Measurements from ENCODE around the gene KRTAP5-6.
"Not testable (repeated sequence)": the region's sequence is repeated elsewhere in the genome, so short reads cannot be mapped to it uniquely, and the experiment has no call there.

KRTAP5-6 gene

DNA sequence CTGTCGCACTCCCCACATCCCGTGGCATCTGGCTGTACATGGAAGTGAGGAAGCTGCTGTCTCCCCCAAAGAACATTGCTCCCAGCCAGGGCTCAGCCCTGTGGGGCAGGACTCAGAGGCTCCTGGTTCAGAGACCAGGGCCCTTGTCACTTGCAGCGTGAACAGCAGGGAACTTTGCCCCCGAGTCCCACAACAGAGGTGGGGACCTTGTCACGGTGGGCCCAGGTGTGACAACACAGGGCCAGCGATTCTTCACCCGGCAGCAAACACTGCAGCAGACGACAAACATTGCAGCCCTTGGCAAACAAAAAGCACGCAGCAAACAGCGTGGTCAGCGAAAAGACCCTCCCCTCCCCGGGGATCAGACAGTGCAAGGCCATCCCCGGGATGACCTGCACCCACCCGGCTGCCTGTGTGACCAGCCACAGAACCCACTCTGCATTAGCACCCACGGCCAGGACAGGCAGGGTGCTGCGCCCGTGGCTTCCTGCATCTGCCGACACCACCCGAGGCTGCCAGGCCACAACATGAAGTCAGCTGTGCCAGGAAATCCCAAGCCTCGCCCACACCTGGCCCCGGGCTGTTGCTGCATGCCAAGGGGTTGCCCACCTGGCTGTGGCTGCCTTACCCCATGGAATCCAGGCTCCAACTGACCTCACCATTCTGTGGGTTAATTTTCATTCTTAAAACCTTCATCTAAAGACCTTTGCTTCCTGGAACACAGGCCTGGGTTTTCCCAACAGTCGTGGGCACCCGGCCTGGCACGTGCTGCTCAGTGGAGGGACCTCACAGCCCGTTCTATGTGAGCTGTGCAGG, 35.3 kb upstream of the KRTAP5-6 start:
- DNase-seq, result not testable (repeated sequence)

DNA sequence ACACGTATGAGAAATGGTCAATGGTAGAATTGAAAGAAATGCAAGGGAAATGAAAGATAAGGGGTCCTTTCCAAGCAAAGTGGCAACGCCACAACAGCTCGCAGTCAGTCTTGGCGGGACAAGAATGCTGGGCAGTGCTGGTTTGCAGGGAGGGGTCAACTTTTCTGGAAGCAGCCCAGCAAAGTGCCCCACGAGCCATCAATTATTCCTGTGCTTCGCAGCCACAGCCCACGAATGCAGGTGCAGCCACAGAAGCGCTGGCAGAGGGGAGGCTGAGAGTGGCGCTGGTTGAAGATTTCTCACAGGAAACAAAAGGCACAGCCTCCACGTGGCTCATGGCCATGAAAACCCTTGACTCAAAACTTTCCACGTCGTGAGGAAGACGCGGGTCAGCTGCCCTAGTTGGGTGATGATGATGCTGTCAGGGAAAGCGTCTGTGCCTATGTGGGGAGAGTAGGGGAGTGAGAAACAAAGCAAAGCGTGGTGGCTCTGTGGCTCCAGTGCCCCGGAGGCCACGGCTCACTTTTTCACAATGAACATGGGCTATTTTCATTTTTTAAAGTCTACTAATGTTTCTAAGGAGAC, 34.2 kb upstream of the KRTAP5-6 start:
- not testable (repeated sequence) for DNase-seq

DNA sequence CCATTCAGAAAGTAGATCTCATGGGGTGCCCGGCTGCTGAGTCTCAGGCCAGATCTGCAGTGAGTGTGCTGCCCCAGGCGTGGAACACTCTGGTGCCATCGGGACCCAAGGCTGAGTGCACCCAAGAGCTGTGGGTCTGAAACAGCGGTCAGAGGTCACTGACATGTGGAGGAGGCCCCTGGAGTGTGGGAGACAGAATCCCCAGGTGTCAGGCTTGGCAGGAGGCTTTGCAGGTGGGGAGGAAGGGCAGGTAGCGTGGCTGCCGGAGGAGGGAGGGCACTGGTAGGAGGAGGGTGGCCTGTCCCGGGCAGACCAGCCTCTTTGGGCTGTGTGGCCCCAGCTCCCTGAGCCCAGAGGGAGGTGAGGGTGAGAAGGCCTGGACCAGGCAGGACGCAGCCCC, 31.7 kb upstream of the KRTAP5-6 start:
- DNase-seq, result no peak

DNA sequence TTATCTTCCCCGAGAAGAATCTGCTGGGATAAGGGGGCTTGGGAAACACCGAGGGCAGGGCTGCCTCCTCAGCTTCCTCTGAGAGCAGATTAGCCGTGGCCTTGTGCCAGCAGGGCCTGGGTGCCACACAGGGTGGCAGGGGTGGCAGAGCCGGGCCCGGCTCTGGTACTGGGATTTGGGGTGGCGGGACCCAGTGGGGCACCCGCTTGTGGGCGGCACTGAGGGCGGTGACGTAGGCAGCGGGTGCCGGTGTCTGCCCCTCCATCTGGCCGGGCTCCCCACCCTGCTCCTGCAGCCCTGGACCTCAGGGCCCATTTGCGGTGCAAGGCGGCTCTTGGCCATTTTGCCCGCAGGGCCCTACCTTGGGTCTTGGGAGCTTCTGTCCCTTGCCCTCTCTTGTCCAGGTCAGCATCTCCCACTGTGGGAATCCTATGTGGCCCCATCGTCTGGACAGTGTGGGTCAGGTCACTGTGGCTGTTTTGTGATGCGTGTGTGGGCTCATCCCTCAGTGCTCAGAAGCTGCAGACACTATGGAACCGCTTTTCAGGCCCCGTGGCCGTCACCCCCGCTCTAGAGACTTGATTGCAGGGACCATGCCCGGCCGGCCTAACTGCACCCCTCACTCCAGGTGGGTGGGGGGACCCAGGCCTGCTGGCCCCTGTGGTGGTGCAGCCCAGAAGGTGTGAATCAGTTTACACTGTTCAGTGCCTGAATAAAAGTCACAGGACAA, 29.7 kb upstream of the KRTAP5-6 start:
- no peak for DNase-seq

DNA sequence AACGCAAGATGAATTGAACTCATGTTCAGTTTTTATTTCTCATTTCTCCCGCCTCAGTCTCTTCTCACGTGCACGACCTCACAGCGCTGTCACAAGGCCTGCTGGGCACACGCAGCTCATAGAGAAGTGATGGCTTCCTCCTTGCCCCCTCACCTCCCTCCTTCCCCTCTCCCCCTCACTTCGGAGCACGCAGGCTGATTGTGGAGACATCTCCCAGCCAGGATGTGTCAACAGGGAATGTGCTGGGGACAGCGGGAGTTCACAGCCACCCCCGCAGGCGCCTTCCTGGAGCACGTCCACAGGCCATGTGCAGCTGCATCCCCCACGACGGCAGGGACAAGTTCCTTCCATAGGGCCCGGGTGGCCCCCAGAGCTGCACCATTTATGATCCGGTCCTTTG, 29.1 kb upstream of the KRTAP5-6 start:
- DNase-seq, result no peak

DNA sequence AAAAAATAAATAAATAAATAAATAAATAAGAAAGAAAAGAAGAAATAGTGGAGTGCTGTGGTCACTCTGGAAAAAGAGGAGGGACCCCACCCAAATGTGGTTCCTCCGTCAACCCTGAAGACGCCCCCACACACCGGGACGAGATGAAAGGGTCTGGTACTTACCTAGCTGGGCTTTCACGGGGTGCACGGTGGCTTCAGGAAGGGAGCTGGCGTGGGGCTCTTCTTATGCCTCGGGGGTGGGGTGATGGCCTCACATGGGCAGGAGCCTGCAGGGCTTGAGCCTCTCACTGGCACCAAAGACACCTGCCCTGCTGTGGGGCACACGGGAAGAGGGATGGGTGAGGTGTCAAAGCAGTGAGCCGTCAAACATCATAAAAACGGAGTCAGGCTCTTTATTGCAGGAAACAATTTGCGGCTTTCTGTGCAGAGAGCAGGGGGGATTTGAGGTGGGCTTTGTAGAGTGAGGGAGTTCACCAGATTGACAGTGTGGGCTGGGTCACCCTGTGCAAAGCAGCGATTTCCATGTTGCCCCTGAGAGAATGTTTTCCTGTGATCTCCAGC, 28.0 kb upstream of the KRTAP5-6 start:
- DNase-seq, result no peak

DNA sequence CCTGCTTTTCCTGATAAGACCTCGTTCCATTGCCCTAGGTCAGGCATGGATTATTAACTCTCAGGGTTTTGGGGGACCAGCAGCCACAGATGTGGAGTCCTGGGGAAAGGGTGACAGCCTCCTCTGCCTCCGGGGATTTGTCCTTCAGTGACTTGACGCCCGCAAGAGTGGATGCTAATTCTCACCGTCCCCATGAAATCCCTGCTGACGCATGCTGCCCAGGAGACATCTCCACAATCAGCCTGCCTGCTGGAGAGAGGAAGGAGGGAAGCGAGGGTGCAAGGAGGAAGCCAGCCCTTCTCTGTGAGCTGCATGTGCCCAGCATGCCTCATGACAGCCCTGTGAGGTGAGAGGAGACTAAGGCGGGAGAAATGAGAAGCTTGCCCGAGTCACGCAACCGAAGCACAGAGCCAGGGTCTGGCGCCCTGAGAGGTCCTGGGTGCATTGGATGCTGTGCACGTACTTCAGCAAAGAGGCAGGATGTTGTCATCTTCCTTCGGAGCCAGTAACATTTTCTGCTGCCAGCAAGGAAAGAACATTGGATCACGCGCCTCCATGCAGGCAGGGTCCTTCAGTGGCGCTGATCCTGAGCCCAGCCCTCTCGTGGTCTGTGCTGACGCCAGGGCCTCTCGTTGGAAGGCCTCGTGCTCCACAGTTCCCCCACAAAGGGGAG, 27.3 kb upstream of the KRTAP5-6 start:
- DNase-seq, result no peak

DNA sequence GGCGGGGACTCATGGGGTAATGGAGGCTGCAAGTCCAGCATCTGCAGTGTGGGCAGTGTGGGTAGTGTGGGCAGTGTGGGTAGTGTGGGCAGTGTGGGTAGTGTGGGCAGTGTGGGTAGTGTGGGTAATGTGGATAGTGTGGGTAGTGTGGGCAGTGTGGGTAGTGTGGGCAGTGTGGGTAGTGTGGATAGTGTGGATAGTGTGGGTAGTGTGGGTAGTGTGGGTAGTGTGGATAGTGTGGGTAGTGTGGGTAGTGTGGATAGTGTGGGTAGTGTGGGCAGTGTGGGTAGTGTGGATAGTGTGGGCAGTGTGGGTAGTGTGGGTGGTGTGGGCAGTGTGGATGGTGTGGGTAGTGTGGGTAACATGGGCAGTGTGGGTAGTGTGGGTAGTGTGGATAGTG, 26.5 kb upstream of the KRTAP5-6 start:
- DNase-seq, result not testable (repeated sequence)

DNA sequence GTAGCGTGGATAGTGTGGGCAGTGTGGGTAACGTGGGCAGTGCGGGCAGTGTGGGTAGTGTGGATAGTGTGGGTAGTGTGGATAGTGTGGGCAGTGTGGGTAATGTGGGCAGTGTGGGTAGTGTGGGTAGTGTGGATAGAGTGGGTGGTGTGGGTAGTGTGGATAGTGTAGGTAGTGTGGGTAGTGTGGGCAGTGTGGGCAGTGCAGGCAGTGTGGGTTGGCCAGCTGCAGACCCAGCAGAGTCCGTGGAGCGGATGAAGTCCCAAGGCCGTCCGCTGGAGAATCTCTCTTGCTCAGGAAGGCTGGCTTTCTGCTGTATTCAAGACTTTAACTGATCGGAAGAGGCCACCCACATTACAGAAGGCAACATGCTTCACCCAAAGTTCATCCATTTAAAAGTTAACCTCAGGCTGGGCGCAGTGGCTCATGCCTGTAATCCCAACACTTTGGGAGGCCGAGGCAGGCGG, 26.1 kb upstream of the KRTAP5-6 start:
- DNase-seq, result no peak

DNA sequence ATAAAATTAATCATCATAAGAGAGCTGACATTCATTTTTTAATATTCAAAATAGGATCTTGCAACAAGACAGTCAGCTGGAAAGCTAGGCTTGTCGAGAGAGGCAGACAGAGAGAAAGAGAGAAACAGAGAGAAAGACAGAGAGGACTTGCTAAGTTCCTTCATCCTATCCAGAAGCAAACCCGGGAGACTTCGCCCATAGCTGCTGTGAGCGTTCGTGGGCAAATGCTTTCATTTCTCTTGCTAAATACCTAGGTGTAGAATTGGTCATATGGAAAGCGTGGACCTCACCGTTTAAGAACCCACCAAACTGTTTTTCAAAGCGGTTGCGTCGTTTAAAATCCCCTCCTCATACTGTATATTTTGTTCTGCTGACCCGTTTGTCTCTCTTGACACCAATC, 25.3 kb upstream of the KRTAP5-6 start:
- no peak for DNase-seq

DNA sequence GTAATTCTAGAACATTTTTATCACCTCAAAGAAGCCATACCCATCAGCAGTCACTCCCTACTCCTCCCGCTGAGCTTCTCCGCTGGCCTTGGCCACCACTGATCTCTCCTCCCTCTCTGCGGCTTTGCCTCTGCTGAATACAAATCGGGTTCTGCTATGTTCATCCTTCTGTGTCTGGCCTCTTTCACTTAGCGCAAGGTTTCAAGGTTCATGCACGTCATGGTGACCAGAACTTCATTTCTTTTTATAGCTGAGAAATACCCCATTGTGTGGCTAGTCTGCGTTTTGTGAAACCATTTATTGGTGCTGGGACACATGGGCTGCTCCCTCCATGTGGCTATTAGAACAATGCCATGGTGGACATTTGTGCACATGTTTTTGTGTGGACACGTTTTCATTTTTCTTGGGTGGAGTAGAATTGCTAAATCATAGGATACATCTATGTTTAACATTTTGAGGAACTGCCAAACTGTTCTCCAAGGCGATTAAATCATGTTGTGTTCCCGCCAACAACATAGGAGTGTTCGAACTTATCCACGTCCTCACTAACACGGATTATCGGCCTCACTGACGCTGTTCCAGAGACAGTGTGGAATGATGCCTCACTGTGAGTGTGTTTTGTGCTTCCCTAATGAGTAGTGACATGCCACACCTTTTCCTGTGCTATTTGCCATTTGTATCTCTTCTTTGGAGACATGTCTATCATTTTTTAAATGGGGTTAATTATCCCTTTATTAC, 24.2 kb upstream of the KRTAP5-6 start:
- no peak for DNase-seq

DNA sequence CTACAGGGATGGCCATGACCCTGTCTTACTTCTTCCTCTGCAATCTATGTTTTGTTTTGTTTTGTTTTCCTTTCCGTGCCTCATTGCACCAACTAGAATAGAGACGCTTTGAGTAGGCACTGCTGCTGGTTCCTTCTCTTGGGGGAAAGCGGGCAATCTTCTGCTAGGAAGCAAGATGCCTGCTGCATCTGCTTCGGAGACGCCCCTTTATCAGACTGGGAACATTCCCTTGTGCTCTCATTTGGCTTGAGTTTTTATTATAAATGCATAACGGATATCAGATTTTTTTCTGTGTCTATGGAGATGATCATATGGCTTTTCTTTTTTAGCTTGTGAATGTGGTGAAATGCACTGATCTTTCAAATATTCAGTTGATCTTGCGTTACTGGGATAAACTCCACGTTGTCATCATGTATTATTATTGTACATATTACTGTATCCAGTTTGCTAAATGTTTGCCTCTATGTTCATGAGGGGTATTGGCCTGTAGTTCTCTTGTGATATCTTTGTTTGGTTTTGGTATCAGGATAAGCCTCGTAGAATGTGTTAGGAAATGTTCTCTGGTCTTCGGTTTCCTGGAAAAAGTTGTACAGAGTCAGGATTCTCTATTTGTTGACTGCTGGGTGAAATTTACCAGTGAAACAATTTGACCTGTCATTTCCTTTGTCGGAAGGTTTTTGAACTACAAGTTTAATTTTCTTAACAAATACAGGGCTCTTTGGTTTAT, 23.4 kb upstream of the KRTAP5-6 start:
- no peak for DNase-seq

DNA sequence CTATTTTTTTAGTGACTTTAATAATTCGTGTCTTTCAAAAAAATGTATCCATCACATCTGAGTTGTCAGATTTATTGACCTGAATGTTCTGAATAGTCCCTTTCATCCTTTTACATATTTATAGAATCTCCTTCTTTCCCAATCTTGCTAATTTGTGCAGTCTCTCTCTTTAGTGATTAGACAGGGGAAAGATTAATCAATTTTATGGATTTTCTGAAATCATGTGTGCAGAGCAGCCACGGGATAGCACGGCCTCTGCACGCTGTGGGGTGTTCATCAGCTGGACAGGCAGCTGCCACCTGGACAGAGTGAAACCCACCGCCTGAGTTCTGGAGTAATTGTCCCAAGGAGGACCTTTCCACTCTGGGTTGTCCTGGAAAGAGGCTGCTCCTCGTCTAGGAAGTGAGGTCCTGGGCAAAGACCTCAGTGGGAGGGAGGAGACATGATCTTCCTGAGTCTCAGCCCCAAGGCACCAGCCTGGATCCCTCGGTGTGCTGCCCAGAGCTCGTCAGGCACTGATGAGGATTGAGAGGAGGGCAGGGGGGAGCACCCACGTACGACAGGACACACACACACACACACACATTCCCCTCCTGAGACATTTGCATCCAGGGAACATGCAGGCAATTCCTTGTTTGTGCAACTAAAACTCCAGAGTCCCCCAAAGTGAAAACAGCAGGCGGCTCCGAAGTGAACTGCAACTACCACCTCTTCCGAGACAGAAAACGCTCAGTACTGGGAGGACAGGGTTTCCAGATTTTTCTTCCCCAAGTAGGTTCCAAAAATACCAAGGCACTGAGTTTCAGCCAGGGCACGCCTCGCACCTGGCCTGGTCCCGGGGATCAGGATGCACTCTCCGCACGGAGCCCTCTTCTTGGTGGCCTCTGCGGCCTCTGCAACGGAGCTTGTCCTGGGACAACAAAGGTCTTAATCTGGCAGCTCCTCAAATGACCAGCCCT, 22.5 kb upstream of the KRTAP5-6 start:
- DNase-seq, result no peak

DNA sequence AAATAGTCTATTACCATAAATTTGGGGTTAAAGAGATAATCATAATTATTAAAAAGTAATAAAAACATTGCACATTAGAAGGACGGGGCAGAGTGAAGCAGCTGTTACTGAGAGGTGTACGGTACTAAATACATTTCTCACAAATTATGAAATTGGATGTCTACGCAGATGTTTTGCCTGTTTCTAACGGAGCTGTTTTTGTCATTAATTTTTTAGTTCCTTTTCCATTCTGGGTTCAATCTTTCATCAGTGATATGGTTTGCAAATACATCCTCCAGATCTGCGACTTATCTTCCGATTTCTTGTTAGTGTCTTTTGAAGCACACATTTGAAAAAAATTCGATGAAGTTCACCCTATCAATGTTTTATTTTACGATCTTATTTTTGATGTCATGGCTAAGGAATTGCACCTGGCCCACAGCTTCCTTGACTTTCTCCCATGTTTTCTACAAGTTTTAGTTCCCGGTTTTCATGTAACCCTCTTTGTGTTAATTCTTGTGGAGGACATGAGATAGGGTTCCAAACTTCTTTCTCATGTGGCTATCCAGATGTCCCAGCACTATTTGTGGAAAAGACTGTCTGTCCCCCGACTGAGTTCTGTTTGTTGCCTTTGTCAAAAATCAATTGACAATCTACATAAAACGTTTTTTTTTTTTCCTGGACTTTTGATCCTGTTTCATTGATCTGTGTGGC, 21.3 kb upstream of the KRTAP5-6 start:
- DNase-seq, result no peak

DNA sequence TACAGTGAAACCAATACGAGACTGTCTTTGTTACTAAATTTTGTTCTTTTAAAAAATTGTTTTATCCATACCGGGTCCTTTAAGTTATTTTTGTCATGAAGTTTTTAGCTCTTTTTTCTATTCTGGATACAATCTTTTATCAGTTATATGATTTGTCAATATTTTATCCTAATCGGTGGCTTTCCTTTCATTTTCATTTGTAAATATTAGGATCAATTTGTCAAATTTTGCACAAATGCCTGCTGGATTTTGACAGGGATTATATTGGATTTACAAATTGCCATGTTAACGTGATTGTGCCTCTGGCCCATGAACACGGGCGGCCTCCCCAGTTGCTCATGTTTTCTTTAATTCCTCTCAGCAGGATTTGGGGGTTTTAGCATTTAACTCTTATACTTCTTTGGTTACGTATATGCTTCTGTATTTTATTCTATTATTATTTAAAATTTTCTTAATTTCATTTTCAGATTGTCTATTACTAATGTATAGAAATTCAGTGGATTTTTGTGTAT, 20.7 kb upstream of the KRTAP5-6 start:
- no peak for DNase-seq

DNA sequence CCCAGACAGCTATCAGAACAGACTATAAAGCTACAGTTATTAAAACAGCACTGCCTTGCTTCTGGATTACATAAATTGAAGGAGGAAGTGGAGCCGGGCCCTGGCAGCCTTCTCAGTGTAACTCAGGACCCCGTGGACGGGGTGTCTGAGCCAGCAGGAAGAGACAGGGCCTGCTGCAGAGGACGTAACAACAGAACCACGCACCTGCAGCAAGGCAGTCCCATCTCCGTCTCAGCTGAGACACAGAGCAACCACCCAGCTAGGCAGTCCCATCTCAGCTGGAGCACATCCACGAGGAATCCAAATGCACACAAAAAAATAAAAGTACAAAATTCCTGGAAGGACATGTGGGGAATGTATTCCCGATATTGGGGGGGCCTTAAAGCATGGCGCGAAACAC, 17.1 kb upstream of the KRTAP5-6 start:
- no peak for DNase-seq

DNA sequence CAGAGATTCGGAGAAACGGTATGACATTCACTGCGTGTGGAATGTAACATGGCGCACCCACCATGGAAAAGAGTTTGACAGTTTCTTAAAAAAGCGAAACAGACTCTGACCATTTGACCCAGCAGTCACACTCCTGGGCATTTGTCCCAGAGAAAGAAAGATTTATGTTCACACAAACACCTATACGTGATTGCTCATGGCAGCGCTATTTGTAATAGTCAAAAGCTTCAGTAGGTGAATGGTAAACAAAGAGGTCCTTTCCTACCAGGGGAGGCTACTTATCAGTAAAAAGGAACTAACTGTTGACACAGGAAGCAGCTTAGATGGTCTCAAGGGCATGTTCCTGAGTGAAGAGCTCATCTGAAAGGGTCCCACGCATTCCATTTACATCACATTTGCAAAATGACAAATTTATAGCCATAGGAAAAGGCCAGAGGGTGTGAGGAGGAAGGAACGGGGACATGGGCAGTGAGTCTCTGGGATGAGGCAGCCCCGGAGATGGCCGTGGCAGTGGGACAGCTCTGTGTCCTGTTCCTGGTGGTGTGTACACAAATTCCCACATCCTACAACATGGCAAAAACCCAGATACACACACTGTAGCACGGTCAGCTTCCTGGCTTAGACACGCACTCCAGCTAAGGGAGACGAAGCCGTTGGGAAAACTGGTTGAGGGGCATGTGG, 14.6 kb upstream of the KRTAP5-6 start:
- no peak for DNase-seq

DNA sequence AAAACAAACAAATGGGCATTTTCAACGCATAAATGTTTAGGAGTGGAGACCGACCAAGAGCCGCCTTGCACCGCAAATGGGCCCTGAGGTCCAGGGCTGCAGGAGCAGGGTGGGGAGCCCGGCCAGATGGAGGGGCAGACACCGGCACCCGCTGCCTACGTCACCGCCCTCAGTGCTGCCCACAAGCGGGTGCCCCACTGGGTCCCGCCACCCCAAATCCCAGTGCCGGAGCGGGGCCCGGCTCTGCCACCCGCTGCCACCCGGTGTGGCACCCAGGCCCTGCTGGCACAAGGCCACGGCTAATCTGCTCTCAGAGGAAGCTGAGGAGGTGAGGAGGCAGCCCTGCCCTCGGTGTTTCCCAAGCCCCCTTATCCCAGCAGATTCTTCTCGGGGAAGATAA, 13.8 kb upstream of the KRTAP5-6 start:
- not testable (repeated sequence) for DNase-seq
